Activated naive CD4-positive, alpha-beta T cell treated with anti-CD3 and anti-CD28 coated beads, Interleukin-2, amount 50 U/mL, for 24 hours (primary cell): ENCODE measurements around the gene TRIM7.
A peak's percentile ranks its signal among the peaks of the same experiment; 100 is the strongest.
"Not testable (repeated sequence)": the region's sequence is repeated elsewhere in the genome, so short reads cannot be mapped to it uniquely, and the experiment has no call there.

Source experiments
- H3K27ac Mint-ChIP-seq: one replicate; pipeline ENCODE4 v1.8.0; 2021; ENCODE audit warnings: mild to moderate bottlenecking, mixed read lengths
- H3K27me3 Mint-ChIP-seq: one replicate; pipeline ENCODE4 v1.8.0; 2021; ENCODE audit warnings: mixed read lengths
- H3K36me3 Mint-ChIP-seq: one replicate; pipeline ENCODE4 v1.8.0; 2021; ENCODE audit warnings: mixed read lengths
- H3K4me1 Mint-ChIP-seq: one replicate; pipeline ENCODE4 v1.8.0; 2021; ENCODE audit warnings: mixed read lengths
- H3K4me3 Mint-ChIP-seq: one replicate; pipeline ENCODE4 v1.8.0; 2021; ENCODE audit warnings: mild to moderate bottlenecking, mixed read lengths
- H3K9me3 Mint-ChIP-seq: one replicate; pipeline ENCODE4 v1.8.0; 2021; ENCODE audit warnings: mixed read lengths

The TRIM7 gene

DNA sequence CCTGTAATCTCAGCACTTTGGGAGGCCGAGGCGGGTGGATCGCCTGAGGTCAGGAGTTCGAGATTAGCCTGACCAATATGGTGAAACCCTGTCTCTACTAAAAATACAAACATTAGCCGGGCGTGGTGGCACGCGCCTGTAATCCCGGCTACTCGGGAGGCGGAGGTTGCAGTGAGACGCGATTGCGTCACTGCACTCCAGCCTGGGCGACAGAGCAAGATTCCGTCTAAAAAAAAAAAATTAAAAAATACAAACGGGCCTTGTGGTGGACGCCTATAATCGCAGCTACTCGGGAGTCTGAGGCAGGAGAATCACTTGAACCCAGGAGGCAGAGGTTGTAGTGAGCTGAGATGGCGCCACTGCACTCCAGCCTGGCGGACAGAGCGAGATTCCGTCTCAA, 4.0 kb upstream of the TRIM7 start:
- not testable (repeated sequence) for H3K9me3 Mint-ChIP-seq, H3K4me3 Mint-ChIP-seq, H3K27me3 Mint-ChIP-seq, H3K36me3 Mint-ChIP-seq, H3K27ac Mint-ChIP-seq
- H3K4me1 Mint-ChIP-seq, result peaks cover 44% of the 10 kb centered on the region

DNA sequence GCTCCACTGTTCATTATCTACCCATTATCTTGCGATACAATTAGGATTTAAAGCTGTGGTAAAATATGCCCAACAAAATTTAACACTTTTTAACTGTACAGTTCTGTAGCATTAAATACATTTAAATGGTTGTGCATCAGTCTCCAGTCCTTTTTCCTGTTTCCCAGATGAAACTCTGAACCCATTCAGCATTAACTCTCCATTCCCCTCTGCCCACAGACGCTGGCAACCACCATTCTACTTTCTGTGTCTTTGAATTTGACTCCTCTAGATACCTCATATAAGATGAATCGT, 2.9 kb upstream of the TRIM7 start:
- H3K9me3 Mint-ChIP-seq, result no peaks in the 10 kb centered on the region
- H3K36me3 Mint-ChIP-seq, result peaks cover 5% of the 10 kb centered on the region
- peaks cover 46% of the 10 kb centered on the region for H3K4me1 Mint-ChIP-seq
- peak overlapping the region; percentile 92 for H3K4me3 Mint-ChIP-seq
- peak overlapping the region; percentile 99 for H3K27ac Mint-ChIP-seq
- H3K27me3 Mint-ChIP-seq, result peaks cover 4% of the 10 kb centered on the region

DNA sequence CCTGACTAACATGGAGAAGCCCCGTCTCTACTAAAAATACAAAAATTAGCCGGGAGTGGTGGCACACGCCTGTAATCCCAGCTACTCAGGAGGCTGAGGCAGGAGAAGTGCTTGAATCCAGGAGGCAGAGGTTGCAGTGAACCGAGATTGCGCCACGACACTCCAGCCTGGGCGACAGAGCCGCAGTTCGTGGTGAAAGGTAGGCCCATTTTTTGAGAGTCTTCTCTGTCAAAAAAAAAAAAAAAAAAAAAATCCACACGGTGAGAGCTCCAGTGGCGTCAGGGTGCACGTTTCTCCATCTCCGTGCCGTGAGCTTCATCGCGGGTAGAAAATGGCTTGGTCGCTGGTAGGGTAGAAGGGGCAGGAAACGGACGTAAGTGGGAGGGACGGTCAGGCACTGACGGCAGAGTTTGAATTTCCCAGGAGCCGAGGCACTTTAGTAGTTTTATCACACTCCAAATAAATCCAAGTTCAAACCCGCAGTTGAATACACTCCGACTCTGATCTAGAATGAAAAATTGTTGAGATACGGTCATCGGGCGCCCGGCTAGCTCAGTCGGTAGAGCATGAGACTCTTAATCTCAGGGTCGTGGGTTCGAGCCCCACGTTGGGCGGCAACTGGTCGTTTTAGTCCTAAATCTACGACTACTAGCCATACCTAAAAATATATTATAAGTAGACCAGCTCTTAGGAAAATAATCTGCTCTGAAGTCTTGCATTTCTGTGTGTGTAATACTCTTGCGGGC, 2.4 kb upstream of the TRIM7 start:
- H3K27me3 Mint-ChIP-seq, result peaks cover 4% of the 10 kb centered on the region
- H3K4me1 Mint-ChIP-seq, result peaks cover 46% of the 10 kb centered on the region
- H3K4me3 Mint-ChIP-seq, result peak overlapping the region; percentile 92

GRCh38 chr5:181205761-181206649, 1.0 kb upstream of the TRIM7 start:
- H3K4me1 Mint-ChIP-seq, result peaks cover 39% of the 10 kb centered on the region
- H3K27me3 Mint-ChIP-seq, result peaks cover 4% of the 10 kb centered on the region
- peaks cover 5% of the 10 kb centered on the region for H3K36me3 Mint-ChIP-seq
- peak overlapping the region; percentile 99 for H3K27ac Mint-ChIP-seq
- no peaks in the 10 kb centered on the region for H3K9me3 Mint-ChIP-seq
- H3K4me3 Mint-ChIP-seq, result peak overlapping the region; percentile 92

More for the DNA sequence above, 2.4 kb upstream of the TRIM7 start:
- no peaks in the 10 kb centered on the region for H3K9me3 Mint-ChIP-seq
- peak overlapping the region; percentile 99 for H3K27ac Mint-ChIP-seq
- peaks cover 5% of the 10 kb centered on the region for H3K36me3 Mint-ChIP-seq

- H3K4me3 Mint-ChIP-seq, result peak overlapping the region; percentile 87
- peaks cover 36% of the 10 kb centered on the region for H3K4me1 Mint-ChIP-seq
- peaks cover 4% of the 10 kb centered on the region for H3K27me3 Mint-ChIP-seq
- no peaks in the 10 kb centered on the region for H3K9me3 Mint-ChIP-seq
- no peak overlapping the region for H3K27ac Mint-ChIP-seq
- H3K36me3 Mint-ChIP-seq, result peaks cover 5% of the 10 kb centered on the region
Measured at GRCh38 chr5:181204113-181204825, 727 bp downstream of the TRIM7 start.

DNA sequence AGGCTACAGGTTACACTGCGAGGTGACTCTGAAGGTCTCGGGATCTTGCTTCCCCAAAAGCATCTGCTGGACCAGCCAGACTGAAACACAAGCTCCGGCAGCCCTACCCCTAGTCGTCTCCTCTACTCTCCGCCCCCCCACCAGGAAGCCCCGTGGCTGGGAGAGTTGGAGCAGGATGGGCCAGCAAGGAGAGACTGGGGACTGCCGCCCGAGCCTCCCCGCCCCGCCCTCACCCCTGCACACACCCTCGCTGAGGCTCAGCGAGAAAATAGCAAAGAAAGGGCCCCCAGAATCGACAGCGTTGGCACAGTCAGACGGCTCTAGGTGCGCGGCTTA, 1.3 kb downstream of the TRIM7 start:
- Mint-ChIP-seq H3K36me3 (peaks cover 5% of the 10 kb centered on the region), H3K9me3 (no peaks in the 10 kb centered on the region), H3K27ac (no peak overlapping the region), H3K27me3 (peaks cover 4% of the 10 kb centered on the region), H3K4me1 (peaks cover 36% of the 10 kb centered on the region), H3K4me3 (peak overlapping the region; percentile 87)

- H3K4me3 Mint-ChIP-seq, result no peak overlapping the region
- no peaks in the 10 kb centered on the region for H3K9me3 Mint-ChIP-seq
- peaks cover 36% of the 10 kb centered on the region for H3K4me1 Mint-ChIP-seq
- peaks cover 4% of the 10 kb centered on the region for H3K27me3 Mint-ChIP-seq
- H3K36me3 Mint-ChIP-seq, result peaks cover 5% of the 10 kb centered on the region
- H3K27ac Mint-ChIP-seq, result no peak overlapping the region
Measured at GRCh38 chr5:181203093-181203711, 1.8 kb downstream of the TRIM7 start.

- Mint-ChIP-seq H3K27me3 (peaks cover 3% of the 10 kb centered on the region), H3K27ac (no peak overlapping the region), H3K9me3 (no peaks in the 10 kb centered on the region)
Measured at GRCh38 chr5:181200816-181201215, 4.2 kb downstream of the TRIM7 start.

GRCh38 chr5:181199881-181200638, 4.9 kb downstream of the TRIM7 start:
- no peaks in the 10 kb centered on the region for H3K9me3 Mint-ChIP-seq
- H3K4me3 Mint-ChIP-seq, result no peak overlapping the region
- H3K27me3 Mint-ChIP-seq, result peaks cover 3% of the 10 kb centered on the region
- no peak overlapping the region for H3K27ac Mint-ChIP-seq
- H3K36me3 Mint-ChIP-seq, result no peaks in the 10 kb centered on the region
- peaks cover 9% of the 10 kb centered on the region for H3K4me1 Mint-ChIP-seq

More at GRCh38 chr5:181200816-181201215, 4.2 kb downstream of the TRIM7 start:
- Mint-ChIP-seq H3K4me1 (peaks cover 14% of the 10 kb centered on the region), H3K36me3 (peaks cover 1% of the 10 kb centered on the region), H3K4me3 (no peak overlapping the region)

DNA sequence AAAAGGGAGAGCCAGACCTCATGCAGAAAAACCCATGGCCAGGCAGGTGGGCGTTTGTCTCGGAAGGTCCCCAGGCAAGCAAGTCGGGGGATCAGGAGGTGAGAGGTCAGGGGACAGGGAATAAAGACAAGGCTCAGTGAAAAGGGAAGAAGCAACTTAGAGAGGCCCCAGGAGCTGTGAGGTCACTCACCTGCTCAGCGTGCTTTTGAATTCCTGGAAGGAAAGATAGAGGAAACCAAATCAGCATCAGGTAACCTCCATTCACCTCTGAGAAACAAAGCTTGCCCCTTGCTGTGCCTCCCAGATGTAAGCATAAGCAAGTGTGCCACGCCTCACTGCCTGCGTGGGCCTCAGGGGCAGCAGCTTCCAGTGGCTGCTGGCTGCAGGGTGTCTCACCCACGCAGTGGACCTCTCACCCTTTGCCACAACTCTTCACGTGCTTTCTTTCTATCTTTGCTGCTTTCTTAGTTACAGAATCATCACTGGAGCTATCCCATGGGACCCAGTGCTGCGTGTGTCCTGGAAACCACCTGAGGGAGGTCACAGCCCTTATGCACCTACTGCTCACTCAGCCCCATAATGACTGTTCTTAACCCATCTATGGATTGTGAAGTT, 6.0 kb downstream of the TRIM7 start:
- Mint-ChIP-seq H3K4me1 (peaks cover 6% of the 10 kb centered on the region), H3K4me3 (no peak overlapping the region), H3K27ac (no peak overlapping the region), H3K36me3 (no peaks in the 10 kb centered on the region), H3K9me3 (no peaks in the 10 kb centered on the region), H3K27me3 (peaks cover under 1% of the 10 kb centered on the region)

- H3K4me1 Mint-ChIP-seq, result no peaks in the 10 kb centered on the region
- H3K4me3 Mint-ChIP-seq, result no peak overlapping the region
- no peaks in the 10 kb centered on the region for H3K27me3 Mint-ChIP-seq
- H3K36me3 Mint-ChIP-seq, result no peaks in the 10 kb centered on the region
- H3K27ac Mint-ChIP-seq, result no peak overlapping the region
- no peaks in the 10 kb centered on the region for H3K9me3 Mint-ChIP-seq
Measured at GRCh38 chr5:181198106-181198685, 6.8 kb downstream of the TRIM7 start.

DNA sequence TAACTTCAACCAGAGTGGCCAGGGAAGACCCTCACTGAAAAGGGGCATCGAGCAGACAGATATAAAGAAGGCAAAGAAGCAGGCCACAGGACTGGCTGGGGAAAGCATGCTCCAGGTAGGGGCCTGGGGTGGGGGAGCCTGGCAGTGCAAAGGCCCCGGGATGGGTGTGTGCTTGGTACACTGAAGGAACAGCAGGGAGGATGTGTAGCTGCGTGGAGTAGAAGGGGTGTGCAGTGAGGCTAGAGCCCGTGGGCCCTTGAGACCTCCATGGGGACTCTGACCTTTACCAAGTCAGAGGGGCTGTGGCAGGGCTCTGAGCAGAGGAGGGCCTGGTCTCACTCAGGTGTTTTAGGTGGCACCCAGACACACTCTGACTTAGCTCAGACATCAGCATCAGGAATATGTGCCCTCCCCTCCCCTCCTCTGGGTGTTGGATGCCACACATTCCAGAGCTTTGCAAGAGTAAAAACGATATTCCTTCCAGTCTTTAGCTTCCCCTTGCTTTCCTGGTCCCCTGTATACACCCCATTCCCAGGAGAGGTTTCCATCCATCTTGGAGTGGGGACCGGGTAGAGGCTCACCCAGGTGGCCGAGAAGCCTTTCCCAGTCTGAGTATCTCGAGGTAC, 7.6 kb downstream of the TRIM7 start:
- Mint-ChIP-seq H3K4me3 (no peak overlapping the region), H3K36me3 (no peaks in the 10 kb centered on the region), H3K4me1 (peaks cover 6% of the 10 kb centered on the region), H3K27me3 (no peaks in the 10 kb centered on the region), H3K9me3 (no peaks in the 10 kb centered on the region), H3K27ac (no peak overlapping the region)

- no peaks in the 10 kb centered on the region for H3K9me3 Mint-ChIP-seq
- H3K4me3 Mint-ChIP-seq, result no peak overlapping the region
- no peaks in the 10 kb centered on the region for H3K36me3 Mint-ChIP-seq
- no peaks in the 10 kb centered on the region for H3K27me3 Mint-ChIP-seq
- no peak overlapping the region for H3K27ac Mint-ChIP-seq
- H3K4me1 Mint-ChIP-seq, result peaks cover 11% of the 10 kb centered on the region
Measured at GRCh38 chr5:181195249-181195761, 9.7 kb downstream of the TRIM7 start.
